NCI-H748 (cell line): ENCODE measurements around the gene CLEC10A.
"Not testable (repeated sequence)": the region's sequence is repeated elsewhere in the genome, so short reads cannot be mapped to it uniquely, and the experiment has no call there.

Experiments
- DNase-seq: peaks from one replicate; lab custom pipeline; 2025; ENCODE audit not compliant: unreplicated experiment; lab: John Stamatoyannopoulos, UW

CLEC10A gene

GRCh38 chr17:7077911-7078546 is 2.0 kb downstream of the CLEC10A start:
- no peak for DNase-seq

- DNase-seq, result no peak
These were observed 5.1 kb downstream of the CLEC10A start for GRCh38 chr17:7074931-7075330.

- no peak for DNase-seq
These were observed 7.6 kb downstream of the CLEC10A start for GRCh38 chr17:7072406-7072805.

GRCh38 chr17:7070712-7071111 is 9.3 kb downstream of the CLEC10A start:
- DNase-seq, result no peak

GRCh38 chr17:7068268-7068667 is 11.8 kb downstream of the CLEC10A start:
- DNase-seq, result no peak

- no peak for DNase-seq
These were observed 12.9 kb downstream of the CLEC10A start for GRCh38 chr17:7067198-7067597.

GRCh38 chr17:7064261-7064660 is 15.8 kb downstream of the CLEC10A start:
- DNase-seq, result no peak

GRCh38 chr17:7063518-7064094 is 16.4 kb downstream of the CLEC10A start:
- no peak for DNase-seq

- peak; percentile 27 for DNase-seq
These were observed 19.7 kb downstream of the CLEC10A start for GRCh38 chr17:7060165-7060891.

- DNase-seq, result no peak
These were observed 21.1 kb downstream of the CLEC10A start for GRCh38 chr17:7058831-7059447.

GRCh38 chr17:7056386-7056785 is 23.7 kb downstream of the CLEC10A start:
- DNase-seq, result no peak

GRCh38 chr17:7050583-7050982 is 29.5 kb downstream of the CLEC10A start:
- not testable (repeated sequence) for DNase-seq

GRCh38 chr17:7048968-7049367 is 31.1 kb downstream of the CLEC10A start:
- no peak for DNase-seq

- no peak for DNase-seq
These were observed 32.5 kb downstream of the CLEC10A start for GRCh38 chr17:7047566-7047965.

- DNase-seq, result not testable (repeated sequence)
These were observed 33.2 kb downstream of the CLEC10A start for GRCh38 chr17:7046725-7047397.

GRCh38 chr17:7046127-7046724 is 33.8 kb downstream of the CLEC10A start:
- DNase-seq, result peak; percentile 91

GRCh38 chr17:7045492-7046126 is 34.4 kb downstream of the CLEC10A start:
- DNase-seq, result peak; percentile 77

GRCh38 chr17:7043497-7044198 is 36.4 kb downstream of the CLEC10A start, which contains the start of gene SLC16A11:
Gene SLC16A11, minus strand, starts transcription at chr17:7044092. Its CDS starts 579 bp downstream, at chr17:7043513.
- peak; percentile 82 for DNase-seq

- peak; percentile 50 for DNase-seq
These were observed 36.9 kb downstream of the CLEC10A start for GRCh38 chr17:7043182-7043496.
